Superior temporal gyrus (tissue), 1 donor: ENCODE results near the gene DNER.
"Not testable (repeated sequence)": the region's sequence is repeated elsewhere in the genome, so short reads cannot be mapped to it uniquely, and the experiment has no call there.

Source experiments
- DNase-seq: peaks from one replicate; pipeline ENCODE4 v3.0.0-alpha.2; 2016; ENCODE audit errors: extremely low spot score

Gene DNER

DNA sequence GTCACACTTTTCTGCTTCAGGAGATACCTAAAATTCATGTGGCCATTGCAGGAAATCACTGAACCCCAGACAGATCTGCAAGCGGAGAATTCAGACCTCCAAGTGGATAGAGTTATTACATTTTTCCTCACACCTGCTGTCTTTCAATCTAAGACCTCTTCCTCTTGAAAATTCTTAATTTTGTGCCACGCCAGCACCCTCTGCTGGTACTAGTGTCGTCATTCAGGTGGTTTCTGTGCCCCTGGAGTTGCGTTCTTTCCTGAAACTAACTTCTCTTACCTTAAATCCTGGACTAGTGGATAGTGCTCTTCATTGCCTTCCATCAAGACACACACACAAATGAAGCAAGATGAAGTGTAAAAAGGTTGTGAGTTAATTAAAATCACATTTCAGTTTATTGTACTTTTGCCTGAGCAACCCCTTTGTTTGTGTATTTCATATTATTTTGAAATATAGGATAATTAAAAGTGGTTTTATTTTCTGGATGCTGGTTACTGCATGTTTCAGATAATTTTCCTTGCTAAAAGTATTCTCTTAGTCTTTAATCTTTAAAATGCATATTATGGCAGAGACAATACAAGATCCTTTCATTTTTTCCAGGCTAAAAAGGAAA is 1.6 kb upstream of the DNER start:
- DNase-seq, result peak; percentile 84

GRCh38 chr2:229714736-229715541 is 584 bp upstream of the DNER start:
- DNase-seq, result peak; percentile 61

GRCh38 chr2:229713371-229714079 is 830 bp downstream of the DNER start:
- peak; percentile 76 for DNase-seq

DNA sequence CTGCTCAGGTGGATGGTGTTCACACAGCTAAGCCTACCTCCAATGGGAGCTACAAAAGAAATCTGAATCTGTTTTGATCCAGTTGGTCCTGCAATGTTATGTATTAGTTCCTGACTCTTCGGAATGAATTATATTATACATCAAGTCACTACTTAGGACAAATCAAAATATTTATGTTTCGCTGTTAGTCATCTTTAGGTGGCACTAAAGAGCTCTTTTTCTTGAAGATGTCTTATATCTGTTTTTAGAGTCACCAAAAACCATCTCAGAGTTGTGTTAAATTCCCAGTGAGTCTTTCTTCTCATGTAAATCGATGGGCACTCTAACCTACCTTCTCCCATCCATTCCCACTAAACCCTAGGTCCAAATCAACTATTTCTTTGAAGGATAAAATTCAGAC is 2.2 kb downstream of the DNER start:
- peak; percentile 48 for DNase-seq

DNA sequence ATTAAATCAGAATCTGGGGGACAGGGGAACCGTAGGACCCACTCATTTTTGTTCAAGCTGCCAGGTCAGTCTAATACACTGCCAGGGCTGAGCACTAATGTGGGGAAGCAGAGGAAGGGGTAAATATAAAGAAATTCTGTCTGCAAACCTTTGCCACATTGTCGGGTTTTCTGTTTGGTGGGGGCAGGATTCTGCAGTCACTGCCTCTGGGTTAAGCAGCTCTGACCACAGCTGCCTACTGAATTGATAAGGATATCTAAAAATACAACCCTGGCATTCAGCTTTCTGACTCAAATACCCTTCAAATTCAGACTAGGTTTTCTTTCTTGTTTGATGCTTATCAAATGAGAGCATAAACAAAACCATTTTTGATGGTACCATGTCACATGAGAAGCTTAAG is 6.0 kb downstream of the DNER start:
- no peak for DNase-seq

- DNase-seq, result peak; percentile 95
Observed at GRCh38 chr2:229703909-229704630, 10.3 kb downstream of the DNER start.

GRCh38 chr2:229701716-229702115 is 12.6 kb downstream of the DNER start:
- DNase-seq, result no peak

- DNase-seq, result no peak
Observed at GRCh38 chr2:229701062-229701461, 13.3 kb downstream of the DNER start.

GRCh38 chr2:229695961-229696360 is 18.4 kb downstream of the DNER start:
- DNase-seq, result no peak

DNA sequence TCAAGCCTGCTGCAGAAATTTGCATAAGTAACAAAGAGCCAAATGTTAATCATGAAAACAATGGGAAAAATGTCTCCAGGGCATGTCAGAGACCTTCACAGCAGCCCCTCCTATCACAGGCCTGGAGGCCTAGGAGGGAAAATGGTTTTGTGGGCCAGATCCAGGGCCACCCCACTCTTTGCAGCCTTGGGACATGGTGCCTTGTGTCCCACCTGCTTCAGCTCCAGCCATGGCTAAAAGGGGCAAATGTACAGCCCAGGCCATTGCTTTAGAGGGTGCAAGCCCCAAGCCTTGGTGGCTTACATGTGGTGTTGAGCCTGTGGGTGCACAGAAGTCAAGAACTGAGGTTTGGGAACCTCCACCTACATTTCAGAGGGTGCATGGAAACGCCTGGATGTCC is 20.5 kb downstream of the DNER start:
- not testable (repeated sequence) for DNase-seq

DNA sequence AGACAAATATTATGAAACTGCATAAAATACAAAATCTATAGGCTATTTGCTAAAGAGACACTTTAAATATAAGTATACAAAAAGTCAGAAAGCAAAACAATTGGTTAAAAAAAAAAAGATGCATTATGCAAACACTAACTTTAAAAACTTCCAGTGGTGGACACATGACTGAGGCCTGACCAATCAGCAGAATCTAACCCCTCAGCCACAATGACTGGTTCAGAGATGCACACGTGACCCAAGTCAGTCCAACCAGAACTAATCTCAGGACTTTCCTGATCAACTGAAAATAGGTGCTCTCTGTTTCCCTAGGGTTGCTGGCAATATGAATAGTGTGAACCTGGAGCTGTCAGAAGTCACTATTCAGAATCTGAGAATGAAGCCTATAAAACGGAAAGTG is 22.7 kb downstream of the DNER start:
- no peak for DNase-seq

GRCh38 chr2:229689307-229689839 is 25.0 kb downstream of the DNER start:
- peak; percentile 70 for DNase-seq

- no peak for DNase-seq
Observed at GRCh38 chr2:229688141-229688540, 26.2 kb downstream of the DNER start.

DNA sequence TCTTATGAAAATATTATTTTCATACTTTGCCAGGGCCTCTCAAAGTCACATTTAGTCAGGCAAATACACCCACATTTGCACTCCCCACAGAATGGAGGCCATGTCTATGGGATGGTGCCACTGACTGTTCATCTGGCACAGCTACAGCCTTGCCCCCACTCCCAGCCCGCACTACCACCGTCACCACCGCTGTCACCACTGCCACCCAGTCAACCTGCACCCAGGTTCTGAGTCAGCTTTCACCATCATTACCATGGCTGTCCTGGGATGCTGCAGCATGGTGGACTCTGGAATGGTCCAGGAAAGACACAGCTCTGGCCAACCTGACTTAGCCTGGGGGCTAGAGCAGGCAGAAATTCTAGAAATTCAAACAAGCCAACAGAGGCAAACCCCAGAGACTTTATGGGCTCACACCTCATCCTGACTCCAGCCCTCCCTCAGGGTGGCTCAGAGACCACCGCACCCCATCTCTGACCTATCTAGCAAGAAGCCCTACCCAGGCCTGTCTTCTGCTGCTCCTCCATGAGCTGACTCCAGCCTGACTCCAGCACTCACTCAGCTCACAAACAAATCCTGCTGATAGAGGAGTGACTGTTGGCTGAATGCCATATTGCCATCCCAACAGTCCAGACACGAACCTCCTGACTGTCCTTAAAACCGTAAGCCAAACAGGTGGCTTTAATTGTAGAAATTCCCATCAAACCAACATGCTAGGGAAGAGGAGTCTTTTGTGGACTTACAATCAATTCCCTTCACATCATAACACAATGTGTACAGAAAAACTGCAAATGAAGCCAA is 28.0 kb downstream of the DNER start:
- DNase-seq, result no peak

DNA sequence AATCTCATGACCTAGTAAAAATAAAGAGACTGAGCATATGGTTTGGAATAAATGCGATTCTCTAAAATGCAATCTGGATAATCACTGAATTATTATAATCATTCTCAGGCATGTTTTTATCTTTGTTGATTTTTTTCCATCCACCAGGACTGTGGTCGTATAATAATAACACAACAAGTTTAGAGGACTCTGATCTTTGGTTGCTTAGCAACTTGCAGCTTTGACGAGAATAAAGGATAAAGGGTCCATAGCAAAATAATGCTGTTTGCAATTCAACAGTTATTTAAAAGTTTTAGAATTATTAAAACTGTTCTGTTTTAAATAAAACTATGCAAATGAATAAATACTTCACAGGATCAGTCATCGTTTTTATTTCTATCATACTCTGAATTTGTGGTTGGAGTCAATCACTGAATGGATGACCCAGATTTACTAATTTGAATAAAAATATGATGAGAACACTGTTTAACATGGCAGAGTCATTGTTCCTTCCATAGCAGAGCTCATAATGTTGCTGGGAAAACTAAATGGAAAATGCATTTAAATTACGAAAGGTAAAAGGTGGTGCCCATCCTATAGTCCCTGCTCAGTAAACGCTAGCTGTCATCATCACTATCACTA is 29.3 kb downstream of the DNER start:
- DNase-seq, result no peak

GRCh38 chr2:229679393-229680125 is 34.8 kb downstream of the DNER start:
- DNase-seq, result no peak

- DNase-seq, result no peak
Observed at GRCh38 chr2:229675569-229675968, 38.8 kb downstream of the DNER start.

DNA sequence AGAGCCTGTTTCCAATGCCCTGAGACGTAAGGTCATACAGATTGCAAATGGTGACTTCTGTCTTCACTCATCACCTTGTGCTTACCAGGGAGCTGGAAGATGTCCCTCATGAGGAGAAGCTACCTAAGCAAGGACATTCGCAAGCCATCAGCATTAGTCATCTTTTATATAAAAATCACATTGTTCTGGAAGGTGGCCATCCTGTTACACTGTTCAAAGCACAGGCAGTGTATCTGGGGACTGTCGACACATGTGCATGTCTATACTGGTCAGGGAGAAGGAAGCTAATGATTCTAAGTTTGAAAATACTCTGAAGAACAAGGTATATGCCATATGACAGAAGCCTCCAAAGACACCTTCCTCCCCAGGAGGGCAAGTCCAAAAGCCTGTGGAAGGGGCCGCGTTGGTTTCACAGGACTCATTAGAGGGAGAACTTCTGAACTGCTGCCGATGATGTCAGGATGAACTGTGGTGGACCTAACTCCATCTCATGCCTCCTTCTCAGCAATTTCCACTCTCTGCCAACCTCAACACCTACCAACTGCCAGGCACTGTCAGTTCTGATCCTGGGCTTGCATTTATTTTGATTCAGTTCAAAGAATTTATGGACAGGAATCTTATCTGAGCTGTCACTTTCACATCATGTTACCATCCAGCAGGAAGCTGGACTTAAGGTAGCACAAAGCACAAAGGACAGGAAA is 39.4 kb downstream of the DNER start:
- DNase-seq, result no peak

DNA sequence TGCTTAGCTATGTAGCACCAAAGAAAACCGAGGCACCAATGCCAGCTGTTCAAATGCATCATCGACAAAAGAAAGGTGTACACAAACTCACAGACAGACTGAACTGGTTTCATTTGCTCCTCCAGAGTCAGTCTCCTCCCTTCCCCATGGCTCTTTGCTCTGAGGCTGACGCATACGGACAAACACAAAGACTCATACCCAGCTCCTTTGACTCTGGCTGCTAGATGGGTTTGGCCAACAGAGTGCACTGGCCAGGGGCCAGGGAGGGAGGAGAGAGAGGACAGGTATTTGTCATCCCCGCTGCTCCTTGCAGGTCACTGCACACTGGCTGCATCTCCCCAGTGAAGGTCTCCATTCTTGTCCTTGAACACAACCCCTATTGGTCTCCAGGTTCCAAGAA is 40.7 kb downstream of the DNER start:
- no peak for DNase-seq
